ENCODE data around the gene ZNF512B.
"Not testable (repeated sequence)": the region's sequence is repeated elsewhere in the genome, so short reads cannot be mapped to it uniquely, and the experiment has no call there.

Gene ZNF512B

DNA sequence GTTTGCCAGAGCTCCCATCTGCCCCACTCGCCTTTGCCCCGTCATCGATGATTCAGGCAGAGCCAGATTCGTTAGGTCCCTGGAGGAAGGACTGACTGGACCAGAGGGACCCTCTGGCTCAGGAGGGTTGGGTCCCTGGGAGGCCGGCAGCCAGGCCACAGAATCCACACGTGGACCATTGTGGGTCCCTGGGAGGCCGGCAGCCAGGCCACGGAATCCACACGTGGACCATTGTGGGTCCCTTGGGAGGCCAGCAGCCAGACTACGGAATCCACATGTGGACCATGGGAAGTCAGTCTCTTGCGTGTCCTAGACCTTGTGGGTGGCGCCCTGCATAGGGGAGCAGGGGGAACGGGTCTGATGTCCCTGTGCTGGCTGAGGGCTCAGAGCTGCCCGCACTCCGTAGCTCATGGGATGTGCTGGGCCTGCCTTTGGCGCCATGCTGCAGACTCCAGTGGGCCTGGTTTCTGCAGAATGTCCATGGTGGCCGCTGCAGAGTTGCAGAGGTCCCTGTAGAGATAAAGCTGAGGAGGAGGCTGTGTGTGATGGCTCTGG, 37.0 kb downstream of the ZNF512B start:
- DNase-seq, result no peak

DNA sequence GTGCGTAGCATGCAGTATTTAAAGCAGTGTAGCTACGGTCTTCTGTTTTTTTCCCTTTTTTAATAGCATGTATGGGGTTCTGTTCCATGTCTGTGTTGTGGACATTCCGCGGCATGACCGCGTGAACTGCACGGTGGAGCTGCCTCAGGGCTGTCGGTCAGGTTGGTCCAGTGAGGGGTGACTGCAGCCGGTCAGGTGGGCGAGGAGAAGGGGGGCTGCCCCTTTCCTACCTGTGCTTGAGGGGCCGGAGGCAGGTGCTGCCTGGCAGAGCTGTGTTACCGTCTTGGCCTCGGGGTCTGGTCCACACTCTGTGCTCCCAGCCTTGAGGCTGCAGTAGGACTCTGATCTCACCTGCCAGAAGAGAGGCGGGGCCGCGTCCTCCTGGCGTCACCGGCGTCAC, 38.0 kb downstream of the ZNF512B start:
- no peak for DNase-seq

DNA sequence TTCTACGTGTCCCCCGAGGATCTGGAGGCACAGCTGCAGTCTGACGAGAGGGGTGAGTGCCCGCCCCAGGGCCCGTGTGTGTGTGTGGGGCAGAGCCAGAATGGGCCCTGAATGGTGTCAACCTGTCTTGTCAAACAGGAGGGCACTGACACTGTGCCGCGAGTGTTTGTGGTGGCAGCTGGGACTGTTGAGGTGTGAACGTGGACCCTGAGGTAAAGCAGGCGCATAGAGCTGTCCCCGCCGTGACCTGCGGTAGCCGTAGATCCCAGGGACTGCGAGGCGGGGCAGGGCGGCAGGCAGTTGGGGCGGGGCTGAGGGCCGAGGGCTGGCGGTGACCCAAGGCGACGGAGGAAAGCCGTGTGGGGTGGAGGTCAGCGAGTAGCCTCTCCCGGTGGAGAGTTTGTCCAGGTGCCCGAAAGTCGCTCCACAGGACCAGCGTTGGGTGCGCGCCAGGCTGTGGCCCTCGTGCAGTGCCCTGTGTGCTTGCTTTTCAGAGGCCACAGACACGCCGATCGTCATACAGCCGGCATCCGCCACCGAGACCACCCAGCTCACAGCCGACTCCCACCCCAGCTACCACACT, 38.7 kb downstream of the ZNF512B start:
- no peak for DNase-seq

DNA sequence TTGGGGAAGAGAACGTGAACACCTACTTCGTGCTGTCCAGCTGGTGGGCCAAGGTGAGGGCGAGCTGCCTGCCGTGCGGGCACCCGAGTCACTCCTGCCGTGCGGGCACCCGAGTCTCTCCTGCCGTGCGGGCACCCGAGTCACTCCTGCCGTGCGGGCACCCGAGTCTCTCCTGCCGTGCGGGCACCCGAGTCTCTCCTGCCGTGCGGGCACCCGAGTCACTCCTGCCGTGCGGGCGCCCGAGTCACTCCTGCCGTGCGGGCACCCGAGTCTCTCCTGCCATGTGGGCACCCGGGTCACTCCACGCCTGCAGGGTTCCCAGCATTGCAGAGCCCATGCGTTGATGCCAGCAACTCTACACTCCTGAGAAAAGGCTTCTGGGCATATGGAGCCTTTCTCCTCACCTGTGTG, 40.3 kb downstream of the ZNF512B start:
- DNase-seq, result not testable (repeated sequence)

DNA sequence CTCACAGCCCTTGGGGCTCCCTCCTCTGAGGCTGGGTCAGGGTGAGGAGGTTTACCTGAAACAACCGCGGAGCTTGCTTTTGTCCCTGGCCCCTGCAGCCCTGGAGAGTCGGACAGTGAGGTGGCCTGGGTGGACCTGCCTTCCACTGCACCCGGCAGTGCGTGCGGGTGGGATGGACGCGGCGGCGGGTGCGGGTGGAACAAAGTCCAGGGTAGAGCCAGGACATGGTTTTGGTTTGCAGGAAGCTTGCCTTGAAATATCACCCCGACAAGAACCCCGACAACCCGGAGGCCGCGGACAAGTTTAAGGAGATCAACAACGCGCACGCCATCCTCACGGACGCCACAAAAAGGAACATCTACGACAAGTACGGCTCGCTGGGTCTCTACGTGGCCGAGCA, 40.7 kb downstream of the ZNF512B start:
- DNase-seq, result no peak

DNA sequence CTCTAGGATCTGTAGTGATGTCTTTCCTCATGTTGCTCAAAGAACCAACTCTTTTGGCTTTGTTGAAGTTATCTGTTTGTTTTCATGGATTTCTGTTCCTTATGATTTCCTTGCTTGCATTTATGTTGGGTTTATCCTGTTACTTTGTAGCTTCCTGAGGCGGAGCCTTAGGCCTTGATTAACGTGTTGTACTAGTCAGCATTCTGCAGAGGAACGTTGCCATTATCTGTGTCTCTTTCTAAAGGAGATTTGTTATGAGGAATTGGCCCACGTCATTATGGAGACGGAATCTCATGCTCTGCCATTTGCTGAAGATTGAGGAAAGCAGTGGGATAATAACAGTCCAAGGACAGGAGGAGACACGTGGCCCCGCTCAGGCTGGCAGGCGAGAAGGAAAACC, 43.4 kb downstream of the ZNF512B start:
- no peak for DNase-seq

DNA sequence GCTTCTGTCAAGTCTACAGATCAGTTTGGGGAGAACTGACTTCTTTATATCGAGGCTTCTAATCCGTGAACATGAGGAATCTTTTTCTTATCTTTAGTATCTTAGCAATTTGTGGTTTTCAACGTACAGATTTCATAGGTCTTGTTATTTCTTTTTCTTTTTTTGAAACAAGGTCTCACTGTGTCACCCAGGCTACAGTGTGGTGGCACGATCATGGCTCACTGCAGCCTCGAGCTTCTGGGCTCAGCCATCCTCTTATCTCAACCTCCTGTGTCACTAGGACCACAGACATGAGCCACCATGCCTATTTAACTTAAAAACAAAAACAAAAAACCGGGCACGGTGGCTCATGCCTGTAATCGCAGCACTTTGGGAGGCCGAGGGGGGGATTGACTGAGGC, 45.5 kb downstream of the ZNF512B start:
- no peak for DNase-seq

DNA sequence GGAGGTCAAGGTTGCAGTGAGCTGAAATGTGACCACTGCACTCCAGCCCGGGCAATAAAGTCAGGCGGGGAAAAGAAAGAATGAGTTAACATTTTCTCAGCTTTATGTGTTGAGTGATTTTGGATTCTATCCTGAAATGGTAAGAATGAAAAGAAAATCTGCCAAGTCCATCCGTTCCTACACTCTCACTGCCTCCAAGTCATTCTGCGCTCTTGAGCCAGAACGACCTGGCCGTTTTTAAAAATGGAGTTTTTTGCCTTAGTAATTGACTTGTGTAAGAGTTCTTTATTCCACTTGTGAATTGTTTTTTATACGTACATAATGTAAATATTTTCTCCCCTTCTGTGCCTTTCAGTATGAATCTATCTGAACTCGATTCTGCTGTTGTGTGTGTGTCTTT, 46.1 kb downstream of the ZNF512B start:
- DNase-seq, result no peak

DNA sequence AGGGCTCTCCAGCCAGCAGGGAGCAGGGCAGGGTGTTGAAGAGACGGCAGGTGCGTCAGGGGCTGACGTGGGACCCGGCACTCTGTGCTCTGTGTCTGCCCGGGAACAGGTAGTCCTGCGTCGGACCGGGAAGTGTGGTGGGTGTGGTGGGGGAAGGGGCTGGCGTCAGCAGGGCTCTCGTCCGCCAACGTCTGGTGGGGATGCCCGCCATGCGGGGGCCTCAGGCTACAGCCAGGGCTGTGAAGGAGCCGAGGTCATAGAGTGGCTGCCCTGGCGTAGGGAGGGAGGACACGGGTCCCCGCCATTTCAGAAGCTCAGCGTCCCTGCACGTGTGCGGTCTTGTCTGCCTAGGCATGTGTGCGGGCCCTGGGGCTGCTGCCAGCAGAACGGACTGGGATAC, 49.5 kb downstream of the ZNF512B start:
- no peak for DNase-seq

DNA sequence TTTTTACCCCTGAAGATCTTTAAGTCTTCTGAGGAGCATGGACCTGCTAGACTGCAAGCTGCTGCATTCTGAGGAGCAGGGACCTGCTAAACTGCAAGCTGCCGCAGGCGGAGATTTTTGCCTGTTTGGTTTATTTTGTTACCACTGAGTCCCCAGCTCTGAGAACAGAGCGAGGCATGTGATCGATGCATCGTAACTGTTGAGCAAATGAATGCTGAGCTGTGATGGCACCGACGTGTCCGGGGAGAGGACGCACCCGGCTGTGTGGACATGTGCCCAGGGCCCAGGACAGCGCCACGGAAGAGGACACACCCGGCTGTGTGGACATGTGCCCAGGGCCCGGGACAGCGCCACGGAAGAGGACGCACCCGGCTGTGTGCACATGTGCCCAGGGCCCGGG, 50.6 kb downstream of the ZNF512B start:
- no peak for DNase-seq

DNA sequence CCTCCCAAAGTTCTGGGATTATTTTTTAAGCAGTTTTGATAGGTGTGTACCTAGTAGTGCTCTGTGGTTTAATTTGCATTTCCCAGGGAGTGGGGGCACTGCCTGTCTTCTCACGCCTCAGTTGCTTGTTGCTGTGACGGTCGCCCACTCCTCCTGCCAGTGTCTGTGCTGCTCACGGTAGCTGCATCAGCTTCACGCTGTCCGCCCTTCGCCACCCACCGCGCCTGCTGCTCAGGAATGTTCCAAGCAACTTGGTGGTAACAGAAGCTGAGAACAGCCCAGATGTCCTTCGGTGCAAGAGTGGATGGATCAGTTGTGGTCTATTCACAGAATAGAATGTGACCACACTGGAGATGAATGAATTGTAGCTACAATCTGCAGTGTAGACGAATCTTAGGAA, 51.9 kb downstream of the ZNF512B start:
- no peak for DNase-seq

DNA sequence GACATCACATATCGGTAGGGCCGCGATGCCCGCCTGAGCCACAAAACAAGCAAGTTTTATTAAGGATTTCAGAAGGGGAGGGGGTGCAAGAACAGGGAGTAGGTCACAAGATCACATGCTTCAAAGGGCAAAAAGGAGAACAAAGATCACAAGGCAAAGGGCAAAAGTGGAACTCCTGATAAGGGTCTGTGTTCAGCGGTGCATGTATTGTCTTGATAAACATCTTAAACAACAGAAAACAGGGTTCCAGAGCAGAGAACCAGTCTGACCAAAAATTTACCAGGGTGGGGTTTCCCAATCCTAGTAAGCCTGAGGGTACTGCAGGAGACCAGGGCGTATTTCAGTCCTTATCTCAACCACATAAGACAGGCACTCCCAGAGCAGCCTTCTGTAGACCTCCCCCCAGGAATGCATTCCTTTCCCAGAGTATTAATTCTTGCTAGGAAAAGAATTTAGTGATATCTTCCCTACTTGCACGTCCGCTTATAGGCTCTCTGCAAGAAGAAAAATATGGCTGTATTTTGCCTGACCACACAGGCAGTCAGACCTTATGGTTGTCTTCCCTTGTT, 53.3 kb downstream of the ZNF512B start:
- not testable (repeated sequence) for DNase-seq

DNA sequence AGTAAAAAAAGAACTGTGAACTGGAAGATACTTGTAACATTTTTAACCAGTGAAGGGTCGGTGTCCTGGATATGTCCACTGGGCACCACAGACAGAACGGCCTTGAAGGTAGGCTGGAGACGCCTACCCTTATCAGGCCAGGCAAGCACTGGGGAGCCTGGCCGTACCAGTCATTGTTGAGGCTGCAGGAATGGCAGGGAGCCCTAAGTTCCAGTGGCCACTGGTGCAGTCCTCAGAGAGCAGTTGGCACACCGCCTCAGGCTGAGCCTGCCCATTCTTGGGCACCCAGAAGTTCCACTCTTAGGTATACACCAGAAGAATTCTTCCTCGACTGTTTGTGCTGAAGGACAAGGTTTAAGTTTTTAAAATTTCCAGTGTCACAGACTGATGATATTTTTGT, 54.3 kb downstream of the ZNF512B start:
- DNase-seq, result no peak

DNA sequence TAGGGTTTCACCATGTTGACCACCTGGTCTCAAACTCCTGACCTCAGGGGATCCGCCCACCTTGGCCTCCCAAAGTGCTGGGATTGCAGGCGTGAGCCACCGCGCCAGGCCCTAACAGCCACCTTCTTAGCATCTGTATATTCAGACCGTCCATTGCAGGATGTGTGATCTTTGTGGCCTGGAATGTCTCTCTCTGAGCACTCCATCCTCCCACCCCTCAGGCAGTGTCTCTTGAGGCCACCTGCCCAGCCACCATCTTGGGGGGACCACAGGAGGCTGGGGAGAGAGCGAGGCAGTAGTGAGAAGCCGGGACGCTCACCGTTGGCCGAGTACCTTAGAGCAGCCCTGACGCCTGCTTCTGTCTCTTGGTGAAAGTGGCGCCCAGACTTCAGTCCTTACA, 56.0 kb downstream of the ZNF512B start:
- DNase-seq, result no peak

DNA sequence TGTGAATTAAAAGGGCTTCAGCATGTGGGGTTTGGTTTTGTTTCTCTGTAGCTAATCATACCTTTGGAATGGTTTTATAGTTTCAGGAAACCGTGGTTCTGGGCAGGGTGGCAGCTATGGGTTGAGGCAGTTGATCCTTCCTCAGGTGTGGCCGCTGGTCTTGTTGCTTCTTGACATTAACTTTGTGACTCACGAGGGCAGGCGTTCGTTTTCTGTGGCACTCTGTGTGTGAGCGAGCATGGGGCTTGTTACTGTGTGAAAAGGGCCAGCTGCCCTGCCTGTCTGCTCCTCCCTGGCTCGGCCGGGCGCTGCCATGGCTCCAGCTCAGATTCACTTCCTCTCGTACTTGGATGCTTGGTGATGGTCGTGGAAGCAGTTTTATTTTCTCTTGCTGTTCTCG, 58.6 kb downstream of the ZNF512B start:
- DNase-seq, result peak; percentile 31 to 56

DNA sequence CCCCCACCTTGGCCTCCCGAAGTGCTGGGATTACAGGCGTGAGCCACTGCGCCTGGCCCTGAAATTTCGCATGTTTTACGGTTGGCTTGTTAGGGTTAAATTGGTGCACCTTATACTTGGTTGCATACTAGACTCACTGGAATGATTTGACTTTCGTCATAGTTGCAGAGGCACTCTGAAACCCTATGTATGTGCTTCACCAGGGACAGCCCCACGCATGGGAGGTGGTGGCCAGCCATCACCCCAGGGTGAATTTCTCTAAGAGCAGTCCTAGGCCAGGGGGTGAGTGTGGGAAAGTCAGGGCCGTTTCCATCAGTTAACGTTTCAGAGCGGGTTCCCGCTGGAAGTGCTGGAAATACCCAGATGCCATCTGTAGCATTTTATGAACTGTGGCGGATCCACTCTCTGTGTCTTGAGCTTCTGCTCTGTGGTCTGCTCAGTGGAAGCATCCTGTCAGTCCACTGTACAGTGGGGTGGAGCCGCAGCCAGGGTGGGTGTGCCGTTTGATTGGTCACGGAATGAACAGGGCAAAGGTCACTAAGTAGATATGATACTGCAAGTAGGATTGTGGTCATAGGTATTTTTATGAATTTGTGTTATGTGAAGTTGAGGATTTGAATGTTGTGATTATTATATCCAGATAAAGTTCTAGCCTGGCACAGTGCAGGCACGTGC, 61.6 kb downstream of the ZNF512B start:
- DNase-seq, result no peak
